Activated naive CD8-positive, alpha-beta T cell (primary cell): ENCODE measurements around the gene PON1.

Experiments
- H3K27ac Mint-ChIP-seq: one replicate; pipeline ENCODE4 v1.8.0; 2021; ENCODE audit warnings: mixed read lengths
- H3K27me3 Mint-ChIP-seq: one replicate; pipeline ENCODE4 v1.8.0; 2021; ENCODE audit warnings: mixed read lengths
- H3K36me3 Mint-ChIP-seq: one replicate; pipeline ENCODE4 v1.8.0; 2021; ENCODE audit warnings: mixed read lengths
- H3K4me1 Mint-ChIP-seq: one replicate; pipeline ENCODE4 v1.8.0; 2021; ENCODE audit warnings: low read depth, mixed read lengths
- H3K4me3 Mint-ChIP-seq: one replicate; pipeline ENCODE4 v1.8.0; 2021; ENCODE audit warnings: mild to moderate bottlenecking, mixed read lengths
- H3K9me3 Mint-ChIP-seq: one replicate; pipeline ENCODE4 v1.8.0; 2021; ENCODE audit warnings: low read depth, mixed read lengths

PON1 gene

DNA sequence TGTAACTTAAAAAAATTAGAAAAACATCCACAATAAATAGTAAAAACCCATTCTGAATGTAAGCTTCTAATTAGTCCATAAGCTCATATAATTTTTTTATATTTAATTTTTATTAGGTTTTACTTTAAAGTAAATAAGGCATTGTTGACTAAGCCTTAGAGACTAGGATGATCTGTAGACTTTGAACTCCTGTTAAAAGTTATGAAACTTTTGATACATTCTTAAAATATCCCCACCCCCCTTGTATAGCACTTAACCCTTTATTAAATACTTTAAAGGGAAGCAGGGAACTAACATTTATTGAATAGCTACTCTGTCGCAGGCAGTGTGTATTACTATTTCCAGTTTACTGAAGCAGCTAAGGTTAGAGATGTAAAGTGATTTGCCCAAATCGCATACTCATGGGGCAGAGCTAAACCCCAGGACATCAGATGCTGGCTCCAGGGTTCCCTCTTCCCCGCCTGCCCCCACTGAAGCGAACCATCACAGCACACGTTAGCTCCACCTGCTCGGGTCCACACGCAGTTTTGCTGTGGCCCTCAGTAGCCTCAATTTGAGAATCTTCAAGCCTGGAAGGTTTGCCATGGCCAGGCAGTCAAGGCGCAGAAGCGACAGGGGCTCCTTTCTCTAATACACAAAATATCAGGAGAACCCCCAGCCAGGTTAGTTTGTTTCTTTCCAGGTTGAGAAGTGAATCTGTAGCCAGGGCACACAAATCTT lies 762 bp downstream of the PON1 start:
- H3K4me3 Mint-ChIP-seq = no peak overlapping the region
- no peaks in the 10 kb centered on the region for H3K9me3 Mint-ChIP-seq
- no peak overlapping the region for H3K27ac Mint-ChIP-seq
- no peaks in the 10 kb centered on the region for H3K4me1 Mint-ChIP-seq
- H3K36me3 Mint-ChIP-seq = no peaks in the 10 kb centered on the region
- no peaks in the 10 kb centered on the region for H3K27me3 Mint-ChIP-seq

DNA sequence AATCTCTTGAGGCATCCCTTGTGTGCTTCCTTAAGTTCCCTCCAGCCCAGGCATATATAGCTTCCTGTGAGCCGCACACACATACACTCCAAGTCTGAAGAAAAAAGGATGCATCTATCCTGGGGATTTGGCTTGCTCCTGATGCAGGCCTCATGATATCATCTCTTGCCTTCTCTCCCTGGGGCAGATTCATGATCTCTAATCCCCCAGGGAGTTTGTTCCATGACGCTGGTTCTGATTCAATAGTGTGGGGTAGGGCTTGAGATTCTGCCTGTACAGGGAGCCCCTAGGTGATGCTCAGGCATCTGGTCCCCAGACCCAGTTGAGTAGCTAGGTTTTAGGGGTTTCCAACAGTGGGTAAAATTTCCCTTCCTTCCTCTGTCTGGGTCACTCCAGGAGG lies 1.5 kb downstream of the PON1 start:
- H3K4me1 Mint-ChIP-seq = no peaks in the 10 kb centered on the region
- no peaks in the 10 kb centered on the region for H3K9me3 Mint-ChIP-seq
- H3K27ac Mint-ChIP-seq = no peak overlapping the region
- no peaks in the 10 kb centered on the region for H3K27me3 Mint-ChIP-seq
- no peak overlapping the region for H3K4me3 Mint-ChIP-seq
- H3K36me3 Mint-ChIP-seq = no peaks in the 10 kb centered on the region

DNA sequence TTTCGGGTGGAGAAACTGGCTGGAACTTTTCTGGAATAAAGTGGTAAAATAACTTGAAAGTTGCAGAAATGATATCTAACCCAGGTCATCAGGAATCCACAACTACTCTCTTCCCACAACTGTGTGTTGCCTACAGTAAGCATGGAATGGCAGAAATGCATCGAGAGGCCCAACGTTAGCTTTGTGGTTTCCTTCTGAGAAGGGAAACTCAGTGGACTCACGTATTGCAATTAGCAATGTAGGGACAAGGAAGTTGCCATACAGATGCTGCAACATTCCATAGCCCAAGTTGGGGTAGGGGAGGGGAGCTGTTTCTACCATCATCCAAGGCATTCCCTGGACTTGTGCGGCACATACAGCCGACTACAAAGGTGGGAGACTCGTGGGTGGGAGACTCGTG lies 1.9 kb downstream of the PON1 start:
- Mint-ChIP-seq H3K9me3 (no peaks in the 10 kb centered on the region), H3K27ac (no peak overlapping the region), H3K36me3 (no peaks in the 10 kb centered on the region), H3K4me1 (no peaks in the 10 kb centered on the region), H3K27me3 (no peaks in the 10 kb centered on the region), H3K4me3 (no peak overlapping the region)

DNA sequence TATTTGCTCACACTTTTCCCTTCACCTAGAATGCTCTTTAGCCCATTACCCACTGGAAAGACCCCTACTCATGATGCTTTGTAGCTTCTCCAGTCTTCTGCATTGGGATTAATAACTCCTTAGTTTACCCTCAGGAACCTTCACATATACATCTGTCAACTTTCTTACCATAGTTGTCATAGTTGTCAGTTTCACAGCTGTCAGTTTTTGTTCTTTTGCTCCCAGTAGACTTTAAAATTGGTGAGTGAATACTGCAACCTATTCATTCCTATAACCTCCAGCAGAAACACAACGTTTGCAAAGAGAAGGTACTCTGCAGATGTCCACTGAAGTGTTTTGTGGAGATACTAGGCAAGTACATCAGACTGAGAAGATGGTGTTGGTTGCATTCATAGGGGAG lies 2.6 kb downstream of the PON1 start:
- H3K4me3 Mint-ChIP-seq = no peak overlapping the region
- no peak overlapping the region for H3K27ac Mint-ChIP-seq
- H3K9me3 Mint-ChIP-seq = no peaks in the 10 kb centered on the region
- H3K4me1 Mint-ChIP-seq = no peaks in the 10 kb centered on the region
- no peaks in the 10 kb centered on the region for H3K27me3 Mint-ChIP-seq
- no peaks in the 10 kb centered on the region for H3K36me3 Mint-ChIP-seq

DNA sequence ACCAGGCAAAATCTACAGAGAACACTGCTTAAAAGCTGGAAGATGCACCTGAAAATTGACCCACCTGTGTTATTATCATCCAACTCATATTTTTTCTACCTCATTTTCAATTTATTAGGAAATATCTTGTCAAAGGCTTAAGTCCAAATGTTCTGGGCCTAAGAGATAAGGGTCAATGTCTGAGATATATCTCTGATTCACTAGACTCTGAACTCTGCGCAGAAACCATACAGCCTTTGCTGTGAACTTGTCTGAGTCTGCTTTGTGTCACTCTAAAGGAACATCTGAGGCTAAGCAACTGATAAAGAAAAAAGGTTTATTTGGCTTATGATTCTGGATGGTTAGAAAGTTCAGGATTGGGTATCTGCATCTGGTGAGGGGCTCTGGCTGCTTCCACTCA lies 3.7 kb downstream of the PON1 start:
- no peaks in the 10 kb centered on the region for H3K36me3 Mint-ChIP-seq
- no peaks in the 10 kb centered on the region for H3K9me3 Mint-ChIP-seq
- no peak overlapping the region for H3K4me3 Mint-ChIP-seq
- H3K27ac Mint-ChIP-seq = no peak overlapping the region
- no peaks in the 10 kb centered on the region for H3K4me1 Mint-ChIP-seq
- no peaks in the 10 kb centered on the region for H3K27me3 Mint-ChIP-seq

DNA sequence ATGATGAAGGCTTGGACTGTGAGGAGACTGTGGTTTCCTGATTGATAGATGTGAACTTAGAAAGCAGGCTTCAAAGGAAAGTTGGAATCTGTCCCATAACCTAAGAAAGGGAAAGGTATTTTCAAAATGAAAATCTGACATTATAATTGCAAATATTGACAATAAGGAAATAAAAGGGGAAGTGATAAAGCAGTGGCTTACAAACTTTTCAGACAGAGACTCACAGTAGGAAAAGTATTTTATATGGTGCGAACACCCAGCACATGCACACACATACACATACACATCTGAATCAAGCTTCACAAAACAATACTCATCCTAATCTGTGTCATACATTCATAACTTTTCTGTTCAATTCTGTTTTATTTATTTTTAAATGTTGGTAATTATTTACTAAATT lies 4.8 kb downstream of the PON1 start:
- Mint-ChIP-seq H3K4me1 (no peaks in the 10 kb centered on the region), H3K4me3 (no peak overlapping the region), H3K27ac (no peak overlapping the region), H3K9me3 (no peaks in the 10 kb centered on the region), H3K27me3 (no peaks in the 10 kb centered on the region), H3K36me3 (no peaks in the 10 kb centered on the region)

DNA sequence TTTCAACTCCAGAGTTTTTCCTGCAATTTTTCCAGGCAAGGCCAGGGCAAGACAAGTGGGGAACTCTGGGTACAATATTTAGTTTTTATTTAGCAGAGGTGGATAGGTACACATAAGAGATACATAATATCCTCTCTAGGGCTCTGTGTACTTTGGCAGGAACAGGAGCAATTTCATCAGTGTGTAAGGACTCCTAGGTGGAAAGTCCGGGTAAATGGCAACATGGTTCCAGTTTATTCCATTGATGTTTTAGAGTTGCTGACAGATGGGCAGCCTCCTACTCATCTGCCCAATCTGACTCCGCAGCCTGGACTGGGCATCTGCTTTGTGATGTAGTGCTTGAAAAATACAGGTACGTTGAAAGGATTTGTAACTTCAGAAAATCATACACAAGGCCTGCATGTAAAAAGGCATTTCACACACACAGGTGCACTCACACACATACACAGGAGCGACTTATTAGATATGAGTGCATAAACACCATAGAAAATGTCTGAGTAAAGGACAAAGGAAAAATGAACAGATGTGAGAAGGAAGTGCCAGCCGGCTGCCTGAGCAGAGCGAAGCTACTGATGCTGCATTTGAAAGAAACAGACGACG lies 5.7 kb downstream of the PON1 start:
- no peaks in the 10 kb centered on the region for H3K4me1 Mint-ChIP-seq
- H3K27me3 Mint-ChIP-seq = no peaks in the 10 kb centered on the region
- H3K27ac Mint-ChIP-seq = no peak overlapping the region
- H3K4me3 Mint-ChIP-seq = no peak overlapping the region
- no peaks in the 10 kb centered on the region for H3K9me3 Mint-ChIP-seq
- no peaks in the 10 kb centered on the region for H3K36me3 Mint-ChIP-seq

DNA sequence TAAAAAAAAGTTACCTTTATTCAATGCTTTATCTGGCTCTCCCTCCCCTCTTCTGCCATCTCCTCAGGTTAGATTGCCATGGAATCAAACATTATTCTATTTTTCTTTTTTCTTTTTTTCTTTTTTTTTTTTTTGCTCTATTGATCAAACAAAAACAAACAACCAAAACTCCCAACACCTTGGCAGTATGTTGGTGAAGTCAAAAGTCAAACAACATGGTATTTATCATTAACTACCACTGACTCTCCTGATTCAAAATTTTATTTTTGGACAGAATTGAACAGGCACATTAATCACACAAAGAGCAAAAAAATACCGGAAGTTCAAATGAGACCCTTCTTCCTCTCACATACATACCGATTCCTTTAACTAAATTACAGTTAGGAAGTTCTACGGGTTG lies 6.4 kb downstream of the PON1 start:
- Mint-ChIP-seq H3K27me3 (no peaks in the 10 kb centered on the region), H3K4me3 (no peak overlapping the region), H3K36me3 (no peaks in the 10 kb centered on the region), H3K27ac (no peak overlapping the region), H3K9me3 (no peaks in the 10 kb centered on the region), H3K4me1 (no peaks in the 10 kb centered on the region)

DNA sequence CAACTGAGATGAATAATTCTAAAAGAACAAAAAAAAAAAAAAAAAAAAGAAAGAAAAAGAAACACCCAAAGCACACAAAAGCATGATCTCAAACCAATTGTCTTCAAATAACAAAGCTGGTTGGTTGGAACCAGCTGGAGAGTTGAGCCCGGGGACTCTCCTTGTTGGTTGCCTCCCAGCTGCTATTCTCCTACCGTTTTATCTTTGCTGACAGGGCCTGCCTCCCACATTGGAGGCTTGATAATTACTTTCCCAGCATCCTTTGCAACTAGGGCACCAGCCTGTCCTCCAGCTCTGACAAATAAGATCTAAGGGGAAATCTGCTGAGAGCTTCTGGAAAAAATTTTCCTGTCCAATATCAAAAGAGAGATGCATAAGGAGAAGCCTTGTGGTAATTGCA lies 6.8 kb downstream of the PON1 start:
- H3K9me3 Mint-ChIP-seq = no peaks in the 10 kb centered on the region
- no peaks in the 10 kb centered on the region for H3K36me3 Mint-ChIP-seq
- H3K4me1 Mint-ChIP-seq = no peaks in the 10 kb centered on the region
- H3K27ac Mint-ChIP-seq = no peak overlapping the region
- peaks cover 2% of the 10 kb centered on the region for H3K27me3 Mint-ChIP-seq
- no peak overlapping the region for H3K4me3 Mint-ChIP-seq

DNA sequence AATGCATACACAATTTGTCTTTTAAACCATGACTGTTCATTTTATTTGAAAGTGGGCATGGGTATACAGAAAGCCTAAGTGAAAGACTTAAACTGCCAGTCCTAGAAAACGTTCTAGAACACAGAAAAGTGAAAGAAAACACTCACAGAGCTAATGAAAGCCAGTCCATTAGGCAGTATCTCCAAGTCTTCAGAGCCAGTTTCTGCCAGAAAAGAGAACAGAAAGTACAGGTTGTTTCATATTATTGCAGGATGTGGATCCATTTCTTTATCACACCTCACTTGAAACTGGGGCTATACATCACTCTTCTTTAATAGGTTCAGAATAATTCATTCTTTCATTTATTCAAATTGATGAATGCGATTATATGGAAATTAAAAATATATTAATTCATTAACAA lies 7.7 kb downstream of the PON1 start:
- Mint-ChIP-seq H3K9me3 (no peaks in the 10 kb centered on the region), H3K4me3 (no peak overlapping the region), H3K4me1 (no peaks in the 10 kb centered on the region), H3K27ac (no peak overlapping the region), H3K36me3 (no peaks in the 10 kb centered on the region), H3K27me3 (peaks cover 2% of the 10 kb centered on the region)

DNA sequence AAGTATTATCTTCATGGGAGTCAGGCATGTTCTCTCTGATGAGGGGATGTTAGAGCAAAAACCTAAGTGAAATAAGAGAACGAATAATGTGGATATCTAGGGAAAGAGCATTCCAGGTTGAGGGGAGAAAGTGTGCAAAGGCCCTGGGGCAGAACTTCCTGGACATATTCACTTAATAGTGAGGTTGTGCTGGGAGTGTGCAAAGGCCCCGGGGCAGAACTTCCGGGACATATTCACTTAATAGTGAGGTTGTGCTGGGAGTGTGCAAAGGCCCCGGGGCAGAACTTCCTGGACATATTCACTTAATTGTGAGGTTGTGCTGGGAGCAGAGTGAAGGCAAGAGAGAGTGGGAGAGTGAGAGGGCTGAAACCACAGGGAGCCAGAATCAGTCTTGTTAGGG lies 11.8 kb downstream of the PON1 start:
- Mint-ChIP-seq H3K4me3 (no peak overlapping the region), H3K9me3 (no peaks in the 10 kb centered on the region), H3K27ac (no peak overlapping the region), H3K27me3 (peaks cover 4% of the 10 kb centered on the region), H3K4me1 (no peaks in the 10 kb centered on the region), H3K36me3 (no peaks in the 10 kb centered on the region)

DNA sequence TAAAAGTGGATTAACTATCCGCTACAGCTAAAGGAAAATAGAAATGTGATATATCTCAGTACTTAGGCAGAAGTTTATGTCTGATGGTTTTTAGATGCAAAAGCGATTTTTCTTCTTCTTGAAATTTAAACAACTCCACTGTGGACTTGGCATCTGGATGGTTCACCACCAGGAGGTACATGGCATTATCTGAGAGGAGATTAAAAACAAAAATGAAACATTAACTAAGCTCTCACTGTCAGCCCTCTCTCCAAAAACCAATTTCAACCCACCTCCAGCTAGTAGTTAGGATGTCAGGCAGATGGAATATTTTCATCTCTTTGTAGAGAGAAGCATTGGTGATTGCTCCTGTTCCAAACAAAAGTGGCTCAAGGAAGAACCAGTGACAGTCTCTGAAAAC lies 12.9 kb downstream of the PON1 start:
- Mint-ChIP-seq H3K9me3 (no peaks in the 10 kb centered on the region), H3K27ac (no peak overlapping the region), H3K36me3 (no peaks in the 10 kb centered on the region), H3K27me3 (peaks cover 4% of the 10 kb centered on the region), H3K4me1 (no peaks in the 10 kb centered on the region), H3K4me3 (no peak overlapping the region)

DNA sequence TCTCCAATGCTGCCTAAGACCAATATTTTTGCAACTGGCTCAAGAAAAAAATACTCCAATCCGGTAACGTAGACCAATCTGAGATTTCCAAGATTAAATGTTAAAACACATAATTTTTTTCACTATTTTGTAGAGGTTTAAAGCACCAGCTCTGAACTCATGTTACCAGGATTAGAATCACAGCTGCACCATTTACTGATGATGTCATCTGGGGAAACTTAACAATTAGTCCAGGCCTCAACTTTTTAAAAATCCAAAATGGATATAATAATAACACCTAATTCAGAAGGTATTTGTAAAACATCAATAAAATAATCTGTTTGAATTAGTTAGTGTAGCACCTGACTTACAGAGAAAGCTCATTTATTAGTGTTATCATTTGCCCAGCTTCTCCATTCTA lies 14.4 kb downstream of the PON1 start:
- no peaks in the 10 kb centered on the region for H3K4me1 Mint-ChIP-seq

DNA sequence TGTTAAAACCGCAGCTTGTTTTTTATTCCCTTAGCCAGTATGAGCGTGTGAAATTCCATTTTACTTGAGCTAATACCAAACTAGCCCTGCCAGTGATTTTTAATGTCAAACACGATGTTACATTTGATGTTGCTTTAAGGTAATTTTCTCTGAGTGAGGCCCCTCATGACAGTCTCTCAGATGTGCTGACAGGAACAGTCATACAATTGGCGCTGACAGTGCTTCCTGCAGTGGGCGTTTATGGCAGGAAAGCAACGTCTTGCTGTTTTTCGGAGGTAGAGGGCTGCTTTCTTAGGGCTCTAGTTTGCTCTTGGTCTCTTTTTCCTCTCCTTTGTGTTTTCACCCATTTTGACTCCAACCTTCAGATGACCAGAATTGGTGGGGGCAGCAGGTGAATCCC lies 19.3 kb downstream of the PON1 start:
- Mint-ChIP-seq H3K27me3 (peaks cover 3% of the 10 kb centered on the region), H3K4me3 (no peak overlapping the region), H3K27ac (no peak overlapping the region), H3K36me3 (no peaks in the 10 kb centered on the region), H3K4me1 (no peaks in the 10 kb centered on the region), H3K9me3 (no peaks in the 10 kb centered on the region)

More for the DNA sequence above, 14.4 kb downstream of the PON1 start:
- Mint-ChIP-seq H3K9me3 (no peaks in the 10 kb centered on the region), H3K27ac (no peak overlapping the region), H3K36me3 (no peaks in the 10 kb centered on the region), H3K4me3 (no peak overlapping the region), H3K27me3 (peaks cover 4% of the 10 kb centered on the region)

DNA sequence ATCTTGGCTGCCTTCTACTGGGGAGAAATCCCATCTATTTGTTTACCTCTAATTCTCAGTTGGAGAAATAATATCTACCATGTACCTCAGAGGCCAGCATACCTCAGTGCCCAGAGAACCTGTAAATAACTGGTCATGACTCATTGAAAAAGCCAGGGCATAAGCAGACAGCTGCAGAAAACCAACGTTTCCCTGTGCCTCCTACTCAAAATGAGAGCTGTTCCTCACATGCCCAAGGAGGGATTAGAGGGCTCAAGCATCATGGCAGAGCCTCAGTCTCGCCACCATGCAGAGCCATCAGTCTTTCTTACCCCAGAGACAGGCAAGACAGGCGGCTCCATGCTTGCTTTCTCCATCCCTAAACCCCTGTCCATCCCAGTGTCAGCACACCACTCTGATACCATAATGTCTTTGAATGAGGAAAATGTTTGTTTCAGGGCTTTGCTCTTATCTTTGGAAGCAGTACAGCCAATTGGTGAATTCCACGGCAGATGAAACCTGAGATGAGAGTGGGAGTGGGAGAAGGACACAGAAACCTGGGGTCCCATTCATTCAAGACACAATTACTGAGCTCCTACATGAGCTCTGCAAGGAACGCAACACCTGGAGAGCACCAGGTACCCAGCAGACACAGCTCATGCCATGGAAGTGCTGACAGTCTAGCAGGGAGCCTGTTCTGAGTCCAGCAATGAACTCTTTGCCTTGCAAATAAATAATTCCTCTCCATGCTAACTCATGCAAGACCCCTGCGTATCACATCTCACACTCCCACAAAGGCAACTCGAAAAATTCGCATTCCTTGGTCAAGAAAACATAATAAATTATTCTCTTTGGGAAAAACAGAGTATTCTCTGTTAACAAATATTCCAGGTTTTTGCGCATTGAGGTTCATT lies 21.1 kb downstream of the PON1 start:
- Mint-ChIP-seq H3K27ac (no peak overlapping the region), H3K9me3 (no peaks in the 10 kb centered on the region), H3K27me3 (peaks cover 5% of the 10 kb centered on the region), H3K4me1 (no peaks in the 10 kb centered on the region), H3K36me3 (no peaks in the 10 kb centered on the region), H3K4me3 (no peak overlapping the region)
